Stimulated activated effector memory CD8-positive, alpha-beta T cell treated with anti-CD3 and anti-CD28 coated beads, Interleukin-12 subunit alpha, Interleukin-12 subunit beta, amount 100 ng/mL, for 72 hours (primary cell): ENCODE measurements around the gene NOXA1.
A peak's percentile ranks its signal among the peaks of the same experiment; 100 is the strongest.
"Not testable (repeated sequence)": the region's sequence is repeated elsewhere in the genome, so short reads cannot be mapped to it uniquely, and the experiment has no call there.

Experiments
- ATAC-seq: fragments of 150-1000 bp; cut with Tn5 transposase; 2 replicates; pipeline ENCODE4 v1.10.0; 2021
- DNase-seq, 2 donors: peaks; one replicate each; pipeline ENCODE4 v3.0.0; 2021 to 2022; ENCODE audit warnings: low spot score in 2 of 2
- H3K27ac Mint-ChIP-seq: one replicate; pipeline ENCODE4 v1.8.0; 2022; ENCODE audit warnings: mild to moderate bottlenecking, mixed read lengths
- H3K36me3 Mint-ChIP-seq: one replicate; pipeline ENCODE4 v1.8.0; 2022; ENCODE audit warnings: mild to moderate bottlenecking, mixed read lengths
- H3K4me1 Mint-ChIP-seq: one replicate; pipeline ENCODE4 v1.8.0; 2022; ENCODE audit warnings: mixed read lengths
- H3K4me3 Mint-ChIP-seq: one replicate; pipeline ENCODE4 v1.8.0; 2022; ENCODE audit warnings: mild to moderate bottlenecking, mixed read lengths
- H3K9me3 Mint-ChIP-seq: one replicate; pipeline ENCODE4 v1.8.0; 2022; ENCODE audit warnings: mixed read lengths

NOXA1 gene

DNA sequence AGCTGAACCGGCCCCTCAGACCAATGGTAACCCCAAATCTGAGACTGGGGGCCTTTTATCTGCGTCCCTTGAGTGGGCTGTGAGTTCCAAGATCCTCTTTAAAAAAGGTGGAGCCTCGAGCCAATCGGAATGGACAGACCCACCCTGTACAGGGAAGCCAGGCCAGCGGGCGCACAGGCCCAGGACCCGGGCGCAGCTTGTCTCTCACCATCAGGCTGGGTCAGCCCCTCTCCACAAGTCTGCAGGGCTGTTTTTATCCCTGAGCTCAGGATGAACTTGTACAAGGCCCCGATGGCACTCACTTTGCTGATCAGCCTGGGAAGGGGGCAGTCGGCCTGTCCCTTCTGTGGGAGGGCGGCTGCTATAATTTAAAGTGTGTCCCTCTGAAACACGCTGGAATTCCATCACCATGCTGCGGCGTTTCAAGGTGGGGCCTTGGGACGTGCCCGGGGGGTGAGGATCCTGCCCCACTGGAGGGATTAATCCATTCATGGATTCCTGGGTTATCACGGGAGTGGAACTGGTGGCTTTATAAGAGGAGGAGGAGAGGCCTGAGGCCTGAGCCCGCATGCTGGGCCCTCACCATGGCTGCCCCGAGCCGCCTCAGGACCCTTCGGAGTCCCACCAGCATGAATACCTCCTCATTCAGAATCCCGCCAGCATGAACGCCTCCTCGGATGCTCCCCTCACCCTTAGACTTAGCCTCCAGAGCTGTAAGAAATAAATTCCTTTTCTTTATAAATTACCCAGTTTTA lies 14.4 kb upstream of the NOXA1 start:
- H3K27ac Mint-ChIP-seq: no peak overlapping the region
- peaks cover 16% of the 10 kb centered on the region for H3K36me3 Mint-ChIP-seq
- DNase-seq: no peak
- peaks cover 7% of the 10 kb centered on the region for H3K4me1 Mint-ChIP-seq
- H3K9me3 Mint-ChIP-seq: no peaks in the 10 kb centered on the region
- no peak for ATAC-seq
- no peak overlapping the region for H3K4me3 Mint-ChIP-seq

DNA sequence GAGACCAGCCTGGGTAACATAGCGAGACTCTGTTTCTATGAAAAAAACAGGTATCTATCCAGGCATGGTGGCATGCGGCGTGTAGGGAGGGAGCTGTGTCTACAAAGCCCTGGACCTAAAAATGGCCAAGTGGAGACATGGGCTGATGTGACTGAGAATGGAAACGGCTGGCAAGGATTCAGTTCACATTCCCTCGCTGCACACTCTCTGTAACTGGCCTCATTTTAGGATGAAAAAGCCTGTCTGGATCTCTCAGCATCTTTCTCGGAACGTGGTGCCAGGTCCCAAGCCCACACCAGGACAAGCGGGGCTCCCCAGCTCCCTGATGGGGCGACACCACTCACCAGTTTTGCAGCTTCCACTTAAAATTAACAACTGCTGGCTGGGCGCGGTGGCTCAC lies 13.7 kb upstream of the NOXA1 start:
- peaks cover 7% of the 10 kb centered on the region for H3K4me1 Mint-ChIP-seq
- H3K9me3 Mint-ChIP-seq: no peaks in the 10 kb centered on the region
- DNase-seq (no peak), ATAC-seq (no peak)
- H3K4me3 Mint-ChIP-seq: no peak overlapping the region
- H3K36me3 Mint-ChIP-seq: peaks cover 11% of the 10 kb centered on the region
- no peak overlapping the region for H3K27ac Mint-ChIP-seq

DNA sequence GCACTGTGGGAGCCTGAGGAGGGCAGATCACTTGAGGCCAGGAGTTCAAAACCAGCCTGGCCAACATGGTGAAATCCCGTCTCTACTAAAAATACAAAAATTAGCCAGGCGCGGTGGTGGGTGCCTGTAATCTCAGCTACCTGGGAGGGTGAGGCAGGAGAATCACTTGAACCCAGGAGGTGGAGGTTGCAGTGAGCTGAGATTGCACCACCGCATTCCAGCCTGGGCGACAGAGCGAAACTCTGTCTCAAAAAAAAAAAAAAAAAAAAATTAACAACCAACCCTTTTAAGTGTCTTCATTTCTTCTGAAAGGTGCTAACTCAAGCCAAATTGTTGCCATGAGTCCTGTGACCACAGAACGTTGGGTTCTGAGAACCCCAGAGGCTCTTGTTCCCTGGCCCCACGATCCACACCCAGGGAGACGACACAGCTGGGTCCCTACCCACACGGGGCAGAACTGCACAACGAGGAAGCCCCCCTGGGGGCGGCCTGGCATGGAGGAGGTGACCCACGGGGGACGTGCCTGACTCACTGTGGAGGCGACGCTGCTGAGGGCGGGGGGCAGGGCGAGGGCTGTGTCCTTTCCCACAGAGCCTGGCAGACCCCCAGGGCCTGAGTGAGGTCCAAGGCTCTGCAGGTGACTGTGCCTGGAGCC lies 12.8 kb upstream of the NOXA1 start:
- not testable (repeated sequence) for ATAC-seq, H3K36me3 Mint-ChIP-seq, H3K27ac Mint-ChIP-seq, H3K9me3 Mint-ChIP-seq, DNase-seq, H3K4me1 Mint-ChIP-seq
- H3K4me3 Mint-ChIP-seq: peak overlapping the region; percentile 55

DNA sequence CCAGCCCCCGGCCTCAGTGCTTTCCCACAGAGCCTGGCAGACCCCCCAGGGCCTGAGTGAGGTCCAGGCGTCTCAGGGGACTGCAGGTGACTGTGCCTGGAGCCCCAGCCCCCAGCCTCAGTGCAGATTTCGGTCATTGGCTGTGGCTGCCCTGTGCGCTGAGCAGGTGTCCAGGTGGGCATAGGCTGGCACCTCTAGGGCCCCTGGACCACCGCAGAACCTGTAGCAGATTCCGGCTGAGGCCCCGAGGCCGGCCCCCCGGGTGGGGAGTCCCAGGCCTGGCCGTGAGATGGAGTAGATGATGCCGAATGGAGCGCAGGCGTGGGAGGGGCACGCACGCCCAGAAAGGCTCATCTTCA lies 12.3 kb upstream of the NOXA1 start:
- no peak for ATAC-seq
- H3K27ac Mint-ChIP-seq: no peak overlapping the region
- DNase-seq: no peak
- H3K4me1 Mint-ChIP-seq: peaks cover 3% of the 10 kb centered on the region
- peak overlapping the region; percentile 55 for H3K4me3 Mint-ChIP-seq
- H3K9me3 Mint-ChIP-seq: no peaks in the 10 kb centered on the region
- H3K36me3 Mint-ChIP-seq: peaks cover 5% of the 10 kb centered on the region

DNA sequence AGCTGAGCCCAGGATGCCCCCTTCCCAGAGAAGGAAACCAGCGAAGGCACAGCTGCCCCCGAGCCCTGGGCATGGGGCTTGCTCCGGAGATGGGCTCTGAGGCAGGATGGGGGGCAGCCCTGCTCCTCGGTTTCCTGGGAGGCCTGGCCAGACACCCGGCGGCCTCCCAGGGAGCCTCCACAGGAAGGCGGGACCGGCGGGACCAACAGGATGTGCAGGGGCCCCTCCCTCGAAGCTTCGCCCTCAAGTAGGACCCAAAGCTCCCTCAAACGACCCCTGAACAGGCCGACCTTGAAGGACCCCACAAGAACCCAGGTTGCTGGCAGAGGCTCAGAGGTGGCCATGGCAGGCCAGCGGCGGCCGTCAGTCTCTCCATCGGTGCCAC lies 11.9 kb upstream of the NOXA1 start:
- peak overlapping the region; percentile 55 for H3K4me3 Mint-ChIP-seq

DNA sequence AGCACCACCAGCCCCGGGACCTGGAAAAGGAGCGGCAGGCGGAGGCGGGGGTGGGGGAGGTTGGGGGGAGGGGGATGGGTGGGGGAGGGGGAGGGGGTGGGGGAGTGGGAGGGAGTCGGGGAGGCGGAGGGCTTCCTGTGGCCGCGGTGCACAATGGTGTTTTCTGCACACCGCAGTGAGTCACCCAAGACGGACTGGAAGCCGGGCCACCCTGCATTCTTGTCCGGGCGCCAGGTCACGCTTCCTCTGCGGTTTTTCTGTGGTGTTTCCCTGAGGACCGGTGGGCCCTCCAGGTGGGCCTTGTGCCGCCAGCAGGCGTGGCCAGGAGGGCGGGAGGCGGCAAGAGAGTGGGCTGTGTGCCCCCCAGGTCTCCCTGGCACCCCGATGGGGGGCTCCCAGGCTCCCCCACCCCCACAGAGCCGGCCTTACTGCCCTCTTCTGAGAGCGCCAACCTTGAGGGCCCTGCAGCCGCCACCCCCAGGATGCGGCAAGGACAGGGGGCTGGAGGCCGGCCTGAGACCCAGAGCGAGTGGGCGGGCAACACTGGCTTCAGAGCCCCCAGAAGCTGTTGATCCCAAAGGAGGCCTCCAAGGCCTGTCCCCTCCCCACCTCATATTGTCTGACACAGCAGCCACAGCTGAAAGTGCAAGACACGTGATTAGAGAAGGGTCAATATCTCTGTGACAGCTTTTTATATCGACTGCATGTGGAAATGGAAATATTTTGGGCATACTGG lies 11.4 kb upstream of the NOXA1 start:
- Mint-ChIP-seq H3K4me1 (no peaks in the 10 kb centered on the region), H3K4me3 (peak overlapping the region; percentile 55)
- DNase-seq: peak; percentile 37 to 74

More for the DNA sequence above, 11.9 kb upstream of the NOXA1 start:
- no peak overlapping the region for H3K27ac Mint-ChIP-seq
- DNase-seq (no peak), ATAC-seq (peak; percentile 4)
- H3K36me3 Mint-ChIP-seq: peaks cover 1% of the 10 kb centered on the region
- no peaks in the 10 kb centered on the region for H3K9me3 Mint-ChIP-seq
- no peaks in the 10 kb centered on the region for H3K4me1 Mint-ChIP-seq

DNA sequence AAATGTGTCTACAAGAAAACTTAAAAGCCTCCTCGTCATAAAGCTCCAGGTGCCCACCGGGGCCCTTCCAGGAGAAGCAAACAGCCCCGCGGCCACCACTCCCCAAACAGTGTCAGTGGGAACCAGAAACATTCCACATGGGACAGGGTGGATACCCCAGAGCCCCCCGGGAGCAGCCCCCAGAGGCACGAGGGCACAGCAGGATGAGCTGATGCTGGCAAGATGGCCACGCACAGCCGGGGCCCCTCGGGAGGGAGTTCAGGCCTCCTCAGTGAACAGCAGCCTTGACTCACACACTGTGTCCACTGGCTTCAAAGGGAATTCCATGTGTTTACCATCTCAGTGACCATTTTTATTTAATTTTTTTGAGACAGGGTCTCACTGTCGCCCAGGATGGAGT lies 10.8 kb upstream of the NOXA1 start:
- DNase-seq (no peak), ATAC-seq (no peak)
- Mint-ChIP-seq H3K4me3 (peak overlapping the region; percentile 55), H3K4me1 (no peaks in the 10 kb centered on the region), H3K36me3 (no peaks in the 10 kb centered on the region), H3K27ac (no peak overlapping the region), H3K9me3 (no peaks in the 10 kb centered on the region)

More for the DNA sequence above, 11.4 kb upstream of the NOXA1 start:
- H3K9me3 Mint-ChIP-seq: no peaks in the 10 kb centered on the region
- no peak overlapping the region for H3K27ac Mint-ChIP-seq
- H3K36me3 Mint-ChIP-seq: no peaks in the 10 kb centered on the region
- peak; percentile 66 for ATAC-seq

DNA sequence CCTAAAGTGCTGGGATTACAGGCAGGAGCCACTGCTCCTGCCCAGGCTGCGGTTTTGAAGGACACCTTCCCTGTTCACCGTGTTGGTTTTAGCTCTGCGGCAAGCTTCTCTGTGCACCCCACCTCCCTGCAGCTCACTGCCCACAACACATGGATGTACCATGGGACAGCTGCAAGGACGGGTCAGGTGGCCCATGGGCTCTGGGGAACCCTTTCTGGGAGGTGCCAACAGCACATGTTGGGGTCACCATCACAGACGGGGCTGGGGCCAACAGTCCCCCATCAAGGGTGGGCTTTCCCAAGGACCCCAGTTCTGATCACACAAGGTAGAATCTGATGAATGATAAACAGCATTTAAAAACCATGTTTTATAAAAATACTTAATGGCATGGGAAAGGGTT lies 7.7 kb upstream of the NOXA1 start:
- no peak overlapping the region for H3K4me3 Mint-ChIP-seq
- no peaks in the 10 kb centered on the region for H3K4me1 Mint-ChIP-seq
- ATAC-seq (no peak), DNase-seq (no peak)
- H3K36me3 Mint-ChIP-seq: no peaks in the 10 kb centered on the region
- H3K9me3 Mint-ChIP-seq: no peaks in the 10 kb centered on the region
- peak overlapping the region; percentile 23 for H3K27ac Mint-ChIP-seq

DNA sequence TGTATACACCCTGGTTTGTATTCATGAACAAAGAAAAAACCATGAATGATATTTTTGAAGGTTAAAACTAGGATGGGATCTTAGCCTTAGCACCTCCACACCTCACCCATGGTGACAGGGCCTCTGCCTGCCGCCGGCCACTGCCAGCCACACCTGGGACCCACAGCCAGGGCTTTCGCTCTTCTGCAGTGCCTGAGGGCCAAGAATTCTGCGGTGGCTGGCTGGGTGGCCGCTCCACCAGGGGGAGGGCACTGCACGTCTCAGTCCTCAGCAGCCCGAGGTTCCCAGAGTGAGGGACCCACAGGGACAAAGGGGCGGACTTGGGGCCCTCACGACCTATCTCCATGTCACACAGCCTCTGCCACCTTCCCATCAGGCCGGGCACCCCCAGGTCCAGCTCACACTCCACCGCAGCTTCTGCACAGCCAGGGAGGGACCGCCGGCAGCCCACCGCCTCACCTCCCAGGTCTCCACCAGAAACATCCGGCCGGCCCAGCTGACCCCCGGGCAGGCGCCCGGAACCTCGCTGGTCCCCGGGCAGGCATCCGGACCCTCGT lies 7.1 kb upstream of the NOXA1 start:
- H3K36me3 Mint-ChIP-seq: no peaks in the 10 kb centered on the region
- DNase-seq (no peak), ATAC-seq (no peak)
- H3K4me3 Mint-ChIP-seq: no peak overlapping the region
- no peaks in the 10 kb centered on the region for H3K4me1 Mint-ChIP-seq
- peak overlapping the region; percentile 23 for H3K27ac Mint-ChIP-seq
- H3K9me3 Mint-ChIP-seq: no peaks in the 10 kb centered on the region

DNA sequence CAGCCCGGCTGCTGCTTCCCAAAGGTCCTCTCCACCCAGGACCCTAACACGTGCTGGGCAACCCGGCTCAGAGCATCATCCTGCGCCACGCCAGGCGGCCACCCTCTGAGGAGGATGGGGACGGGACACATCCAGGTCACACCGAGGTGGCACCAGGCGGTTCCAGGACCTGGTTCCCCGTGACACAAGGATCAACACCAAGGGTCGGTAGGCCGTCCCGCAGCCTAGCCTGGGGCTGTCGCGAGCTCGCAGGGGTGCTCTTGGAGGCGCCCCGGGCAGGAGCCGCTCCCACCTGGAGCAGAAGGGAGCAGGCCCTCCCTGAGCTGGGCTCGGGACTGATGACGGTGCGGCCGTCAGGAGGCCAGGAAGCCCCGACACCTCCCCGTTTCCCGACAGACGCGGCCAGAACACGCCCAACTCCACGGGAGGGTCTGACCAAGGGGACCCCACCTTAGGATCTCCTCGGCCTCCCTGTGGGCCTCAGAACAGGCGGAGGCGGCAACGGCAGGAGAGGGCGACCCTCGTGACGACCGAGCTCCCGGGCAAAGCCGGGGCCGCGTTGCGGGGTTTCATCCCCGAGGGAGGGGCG lies 6.5 kb upstream of the NOXA1 start:
- Mint-ChIP-seq H3K4me3 (peak overlapping the region; percentile 63), H3K27ac (no peak overlapping the region), H3K9me3 (no peaks in the 10 kb centered on the region), H3K36me3 (no peaks in the 10 kb centered on the region), H3K4me1 (no peaks in the 10 kb centered on the region)
- no peak for ATAC-seq
- no peak for DNase-seq

DNA sequence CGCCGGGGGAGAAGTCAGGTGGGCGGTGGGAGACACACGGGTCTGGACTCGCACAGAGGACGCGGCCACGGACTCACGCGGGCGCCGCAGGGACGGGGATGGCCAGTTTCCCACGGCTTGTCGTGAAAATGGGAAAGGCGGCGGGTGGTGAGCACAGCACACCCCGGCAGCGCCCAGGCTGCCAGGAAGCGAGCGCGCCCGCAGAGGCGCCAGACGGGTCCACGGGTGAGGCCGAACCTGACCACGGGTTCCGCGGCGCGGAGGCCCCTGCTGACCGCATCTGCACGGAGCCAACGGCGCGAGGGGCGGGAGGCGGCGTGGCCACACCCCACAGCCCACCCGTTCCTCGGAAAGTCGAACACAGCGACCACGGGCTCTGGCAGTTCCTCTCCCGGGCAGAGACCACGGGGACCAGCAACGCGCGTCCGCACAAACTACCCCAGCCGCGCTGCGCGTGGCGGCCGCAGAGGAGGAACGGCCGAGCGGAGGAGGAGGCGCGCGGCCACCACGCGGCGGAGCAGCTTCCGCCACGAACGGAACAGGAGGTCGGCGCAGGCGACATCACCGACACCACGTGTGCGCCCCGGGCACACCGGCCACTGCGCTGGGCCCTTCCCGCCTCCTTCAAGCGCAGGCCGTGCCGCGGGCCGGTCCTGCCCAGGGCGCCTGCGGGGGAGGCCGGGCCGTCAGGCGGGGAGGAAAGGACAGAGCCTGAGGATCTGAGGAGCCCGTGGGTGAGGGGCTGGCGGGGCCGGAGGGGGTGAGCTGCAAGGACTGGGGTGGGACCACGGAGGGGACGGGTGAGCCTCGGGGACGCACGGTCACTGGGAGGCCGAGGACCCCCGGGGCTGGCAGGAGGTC lies 5.8 kb upstream of the NOXA1 start:
- DNase-seq: no peak
- H3K4me1 Mint-ChIP-seq: peaks cover 4% of the 10 kb centered on the region
- no peaks in the 10 kb centered on the region for H3K9me3 Mint-ChIP-seq
- H3K27ac Mint-ChIP-seq: no peak overlapping the region
- ATAC-seq: peak; percentile 77
- H3K36me3 Mint-ChIP-seq: no peaks in the 10 kb centered on the region
- H3K4me3 Mint-ChIP-seq: peak overlapping the region; percentile 63

DNA sequence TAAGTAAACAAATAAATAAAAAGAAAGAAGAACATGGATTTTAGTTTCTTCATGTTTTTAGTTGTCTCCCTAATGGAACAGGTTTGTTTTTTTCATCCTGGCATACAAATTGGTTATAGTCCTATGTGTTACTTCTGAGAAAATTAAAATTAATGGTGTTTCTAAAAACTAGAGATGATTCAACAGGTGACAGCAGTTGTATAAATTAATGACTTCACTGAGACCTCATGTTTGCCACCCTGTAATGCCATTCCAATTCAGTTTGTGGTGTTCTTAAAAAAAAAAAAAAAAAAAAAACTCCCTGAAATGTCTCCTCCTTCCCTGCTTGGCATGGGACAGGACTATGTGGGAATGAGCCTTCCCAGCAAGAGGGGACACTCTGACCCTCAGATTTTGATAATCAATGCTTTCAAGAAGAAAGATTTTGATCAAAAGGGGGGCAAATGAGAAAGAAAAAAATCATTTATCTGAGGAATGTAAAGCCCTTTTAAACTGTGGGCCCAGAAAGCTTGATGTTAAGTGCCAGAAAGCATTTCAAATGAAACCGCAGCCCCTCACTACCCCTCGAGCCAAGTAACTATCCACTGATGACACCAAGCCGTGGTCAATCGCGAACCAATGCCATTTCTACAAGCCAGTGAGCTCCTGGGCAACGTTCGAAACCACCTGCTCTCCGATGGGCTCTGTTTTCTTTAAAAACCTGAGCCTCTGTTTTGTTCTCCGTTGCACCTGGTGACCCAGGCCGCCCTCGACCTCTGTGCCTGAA lies 1.2 kb upstream of the NOXA1 start:
- H3K9me3 Mint-ChIP-seq: no peaks in the 10 kb centered on the region
- peaks cover 12% of the 10 kb centered on the region for H3K4me1 Mint-ChIP-seq
- no peak for ATAC-seq
- DNase-seq: no peak
- H3K27ac Mint-ChIP-seq: peak overlapping the region; percentile 50
- H3K36me3 Mint-ChIP-seq: no peaks in the 10 kb centered on the region
- H3K4me3 Mint-ChIP-seq: peak overlapping the region; percentile 75

DNA sequence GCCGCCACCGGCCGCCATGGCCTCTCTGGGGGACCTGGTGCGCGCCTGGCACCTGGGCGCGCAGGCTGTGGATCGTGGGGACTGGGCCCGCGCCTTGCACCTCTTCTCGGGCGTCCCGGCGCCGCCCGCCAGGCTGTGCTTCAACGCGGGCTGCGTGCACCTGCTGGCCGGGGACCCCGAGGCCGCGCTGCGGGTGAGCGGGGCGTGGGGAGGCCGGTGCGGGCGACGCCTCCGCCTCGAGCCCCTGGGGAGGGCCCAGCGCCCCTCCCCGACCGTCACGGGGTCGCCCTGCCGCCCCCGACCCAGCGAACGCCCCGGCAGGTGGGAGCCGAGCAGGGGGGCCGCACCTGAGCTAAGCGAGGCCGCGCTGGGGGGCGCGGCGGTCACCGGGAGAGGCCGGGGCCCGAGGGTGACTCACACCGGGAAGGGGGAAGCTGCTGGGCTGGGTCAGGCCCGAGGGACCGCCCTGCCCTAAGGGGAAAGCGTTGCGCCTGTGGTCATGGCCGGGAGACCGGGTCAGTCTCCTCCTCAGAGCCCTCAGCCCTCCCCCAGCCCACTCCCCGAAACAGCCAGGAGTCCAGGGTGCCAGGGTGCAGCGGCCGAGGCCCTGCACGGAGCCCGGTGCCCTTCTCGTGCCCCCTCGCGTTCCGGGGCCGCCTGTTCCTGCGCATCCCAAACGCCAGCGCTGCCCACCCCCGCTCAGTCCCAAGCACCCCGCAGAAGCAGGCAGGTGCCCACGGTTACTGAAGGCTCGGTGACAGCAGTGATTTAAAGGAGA lies 510 bp downstream of the NOXA1 start:
- H3K9me3 Mint-ChIP-seq: no peaks in the 10 kb centered on the region
- H3K4me1 Mint-ChIP-seq: peaks cover 12% of the 10 kb centered on the region
- no peak overlapping the region for H3K27ac Mint-ChIP-seq
- ATAC-seq (peak; percentile 67), DNase-seq (no peak)
- no peaks in the 10 kb centered on the region for H3K36me3 Mint-ChIP-seq
- peak overlapping the region; percentile 75 for H3K4me3 Mint-ChIP-seq
